ENCODE data around the gene AQP4. TPM values are rescaled to one million over a fixed set of nuclear protein-coding genes. Genes with fewer than 3 reads are reported as not detected.

The AQP4 gene
- total and polyA plus RNA-seq, 2 donors (not counting 3 experiments of a cell fraction or from before 2014, with no cell fraction given), result not detected

GRCh38 chr18:26832302-26832701 is 33.2 kb downstream of the AQP4 start:
- FAIRE-seq, result no peak
- TF ChIP-seq MAX (IDR thresholded peaks at IDR 0.05; ENCODE audit: insufficient read depth, insufficient read length), result no peak
- TF ChIP-seq, protein P1, sequence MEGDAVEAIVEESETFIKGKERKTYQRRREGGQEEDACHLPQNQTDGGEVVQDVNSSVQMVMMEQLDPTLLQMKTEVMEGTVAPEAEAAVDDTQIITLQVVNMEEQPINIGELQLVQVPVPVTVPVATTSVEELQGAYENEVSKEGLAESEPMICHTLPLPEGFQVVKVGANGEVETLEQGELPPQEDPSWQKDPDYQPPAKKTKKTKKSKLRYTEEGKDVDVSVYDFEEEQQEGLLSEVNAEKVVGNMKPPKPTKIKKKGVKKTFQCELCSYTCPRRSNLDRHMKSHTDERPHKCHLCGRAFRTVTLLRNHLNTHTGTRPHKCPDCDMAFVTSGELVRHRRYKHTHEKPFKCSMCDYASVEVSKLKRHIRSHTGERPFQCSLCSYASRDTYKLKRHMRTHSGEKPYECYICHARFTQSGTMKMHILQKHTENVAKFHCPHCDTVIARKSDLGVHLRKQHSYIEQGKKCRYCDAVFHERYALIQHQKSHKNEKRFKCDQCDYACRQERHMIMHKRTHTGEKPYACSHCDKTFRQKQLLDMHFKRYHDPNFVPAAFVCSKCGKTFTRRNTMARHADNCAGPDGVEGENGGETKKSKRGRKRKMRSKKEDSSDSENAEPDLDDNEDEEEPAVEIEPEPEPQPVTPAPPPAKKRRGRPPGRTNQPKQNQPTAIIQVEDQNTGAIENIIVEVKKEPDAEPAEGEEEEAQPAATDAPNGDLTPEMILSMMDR (IDR thresholded peaks at IDR 0.05; ENCODE audit: extremely low read depth in 1 of 2, insufficient read depth in 1 of 2, low read depth in 1 of 2, low read length in 2 of 2), result no peak
- Histone ChIP-seq H3K4me2 (ENCODE audit: insufficient read depth, low read length) (no peak overlapping the region), H2AFZ (ENCODE audit: low read depth, low read length) (no peak overlapping the region), H3K4me1 (ENCODE audit: control insufficient read depth, extremely low read depth, insufficient read depth, low read length) (no peaks in the 10 kb centered on the region), H3K4me3 (replicated peaks in 1 of 3; ENCODE audit: insufficient read depth in 1 of 3, low read depth in 1 of 3, low read length in 3 of 3) (no peak overlapping the region), H3K9ac (replicated peaks; ENCODE audit: extremely low read depth, insufficient read depth, low read length) (no peak overlapping the region), H3K79me2 (ENCODE audit: control insufficient read depth, insufficient read depth, low read length) (no peaks in the 10 kb centered on the region), H3K9me3 (replicated peaks; ENCODE audit: control insufficient read depth, insufficient read depth, low read length) (no peaks in the 10 kb centered on the region), H3K27me3 (ENCODE audit: control insufficient read depth in 2 of 2, insufficient read depth in 2 of 2, low read length in 2 of 2) (no peaks in the 10 kb centered on the region), H3K9me1 (replicated peaks; ENCODE audit: control insufficient read depth, extremely low read depth, insufficient read depth, low read length) (no peaks in the 10 kb centered on the region), H3K27ac (ENCODE audit: insufficient read depth, low read depth, low read length) (no peak overlapping the region), H4K20me1 (replicated peaks; ENCODE audit: control insufficient read depth, extremely low read depth, insufficient read depth, low read length) (no peaks in the 10 kb centered on the region), H3K36me3 (ENCODE audit: control insufficient read depth in 2 of 2, extremely low read depth in 1 of 2, insufficient read depth in 2 of 2, low read length in 2 of 2) (no peaks in the 10 kb centered on the region)
- BruUV-seq (replicated peaks), result no TSS peak
- DNase-seq (ENCODE audit: low read depth, low spot score), result no peak
- dilution Hi-C loops (cut with MboI; ENCODE audit: extremely low pct_ligation_motif_present, low sequenced_read_pairs) (no loop called here), intact Hi-C loops (cut with micrococcal nuclease) (no loop called here)
- ChIA-PET CTCF (no interaction called here), POLR2A (no interaction called here)

DNA sequence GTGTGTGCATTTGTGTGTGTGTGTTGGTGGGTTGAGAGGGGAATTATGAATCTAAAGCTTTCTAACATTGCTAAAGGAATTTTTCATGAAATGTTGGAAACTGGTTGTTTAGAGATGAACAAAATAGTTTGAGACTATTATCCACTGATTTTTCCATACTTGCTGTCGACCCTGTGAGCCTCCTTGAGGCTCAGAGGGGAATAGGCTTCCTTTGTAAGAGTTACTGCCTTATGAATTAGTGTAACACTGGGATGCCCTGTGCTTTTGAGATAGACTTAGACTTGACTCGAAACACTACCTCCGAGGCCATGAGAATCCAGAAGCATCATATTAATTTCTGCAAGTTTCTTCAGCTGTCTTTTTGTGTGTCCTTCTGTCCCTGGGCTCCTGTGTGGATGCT is 37.9 kb downstream of the AQP4 start:
- no peaks in the 10 kb centered on the region for H3K79me2 ChIP-seq (ENCODE audit: control insufficient read depth, insufficient read depth, low read length)
- BruUV-seq (replicated peaks), result no TSS peak
- H2AFZ ChIP-seq (ENCODE audit: low read depth, low read length), result no peak overlapping the region
- H3K27me3 ChIP-seq (ENCODE audit: control insufficient read depth in 2 of 2, insufficient read depth in 2 of 2, low read length in 2 of 2), result no peaks in the 10 kb centered on the region
- no peak overlapping the region for H3K9ac ChIP-seq (replicated peaks; ENCODE audit: extremely low read depth, insufficient read depth, low read length)
- no peaks in the 10 kb centered on the region for H3K9me1 ChIP-seq (replicated peaks; ENCODE audit: control insufficient read depth, extremely low read depth, insufficient read depth, low read length)
- FAIRE-seq, result no peak
- TF ChIP-seq MAX (IDR thresholded peaks at IDR 0.05; ENCODE audit: insufficient read depth, insufficient read length) (no peak), MYC (IDR thresholded peaks at IDR 0.05; ENCODE audit: low read depth, low read length) (no peak), GATA2 (IDR thresholded peaks at IDR 0.05; ENCODE audit: insufficient read depth, insufficient read length, low read depth, low read length) (no peak), JUN (IDR thresholded peaks at IDR 0.05; ENCODE audit: borderline replicate concordance, insufficient read depth, insufficient read length, low read depth) (no peak), POLR2A (IDR thresholded peaks at IDR 0.05; ENCODE audit: low read depth, low read length) (no peak), FOS (IDR thresholded peaks at IDR 0.05; ENCODE audit: borderline replicate concordance, insufficient read depth, low read length) (no peak), POLR2AphosphoS5 (IDR thresholded peaks at IDR 0.05; ENCODE audit: insufficient read depth, low read depth, low read length) (no peak), EZH2 (IDR thresholded peaks at IDR 0.05; ENCODE audit: borderline replicate concordance, low read depth, low read length, severe bottlenecking) (no peak)
- TF ChIP-seq, protein P1 (IDR thresholded peaks at IDR 0.05; ENCODE audit: extremely low read depth in 1 of 2, insufficient read depth in 1 of 2, low read depth in 1 of 2, low read length in 2 of 2), result no peak
- H3K27ac ChIP-seq (ENCODE audit: insufficient read depth, low read depth, low read length), result no peak overlapping the region
- H3K9me3 ChIP-seq (replicated peaks; ENCODE audit: control insufficient read depth, insufficient read depth, low read length), result no peaks in the 10 kb centered on the region
- intact Hi-C loops (cut with micrococcal nuclease) (no loop called here), dilution Hi-C loops (cut with MboI; ENCODE audit: extremely low pct_ligation_motif_present, low sequenced_read_pairs) (no loop called here)
- POLR2A ChIA-PET, result no interaction called here
- H3K36me3 ChIP-seq (ENCODE audit: control insufficient read depth in 2 of 2, extremely low read depth in 1 of 2, insufficient read depth in 2 of 2, low read length in 2 of 2), result no peaks in the 10 kb centered on the region
- H3K4me2 ChIP-seq (ENCODE audit: insufficient read depth, low read length), result no peak overlapping the region
- no peaks in the 10 kb centered on the region for H3K4me1 ChIP-seq (ENCODE audit: control insufficient read depth, extremely low read depth, insufficient read depth, low read length)
- no peaks in the 10 kb centered on the region for H4K20me1 ChIP-seq (replicated peaks; ENCODE audit: control insufficient read depth, extremely low read depth, insufficient read depth, low read length)
- CTCF ChIA-PET, result no interaction called here
- DNase-seq (ENCODE audit: low read depth, low spot score), result no peak
- H3K4me3 ChIP-seq (replicated peaks in 1 of 3; ENCODE audit: insufficient read depth in 1 of 3, low read depth in 1 of 3, low read length in 3 of 3), result no peak overlapping the region

Measured in endothelial cell of umbilical vein (primary cell).